GM18508 (cell line): Measurements from ENCODE around the gene EYA2.
"Not testable (repeated sequence)": the region's sequence is repeated elsewhere in the genome, so short reads cannot be mapped to it uniquely, and the experiment has no call there.

Source experiments
- ATAC-seq: cut with Tn5 transposase; IDR thresholded peaks from one replicate; pipeline ENCODE4 v1.9.1; 2021; ENCODE audit warnings: moderate number of reproducible peaks; ENCODE audit not compliant: insufficient read depth, unreplicated experiment

The EYA2 gene

GRCh38 chr20:46951405-46951804 is 56.8 kb downstream of the EYA2 start:
- ATAC-seq = no peak

GRCh38 chr20:46951840-46952497 is 57.3 kb downstream of the EYA2 start:
- ATAC-seq = no peak

- ATAC-seq = no peak
These were observed 59.0 kb downstream of the EYA2 start for GRCh38 chr20:46953596-46953995.

GRCh38 chr20:46954490-46955038 is 59.9 kb downstream of the EYA2 start:
- no peak for ATAC-seq

- no peak for ATAC-seq
These were observed 61.2 kb downstream of the EYA2 start for GRCh38 chr20:46955601-46956556.

GRCh38 chr20:46959081-46959692 is 64.5 kb downstream of the EYA2 start:
- no peak for ATAC-seq

GRCh38 chr20:46959821-46960220 is 65.2 kb downstream of the EYA2 start:
- no peak for ATAC-seq

GRCh38 chr20:46960536-46960935 is 65.9 kb downstream of the EYA2 start:
- no peak for ATAC-seq

GRCh38 chr20:46961968-46962367 is 67.3 kb downstream of the EYA2 start:
- not testable (repeated sequence) for ATAC-seq

GRCh38 chr20:46962452-46963195 is 68.0 kb downstream of the EYA2 start:
- ATAC-seq = no peak

- ATAC-seq = no peak
These were observed 68.5 kb downstream of the EYA2 start for GRCh38 chr20:46963196-46963529.

GRCh38 chr20:46963758-46964617 is 69.3 kb downstream of the EYA2 start:
- ATAC-seq = no peak

- no peak for ATAC-seq
These were observed 70.2 kb downstream of the EYA2 start for GRCh38 chr20:46964618-46965455.

- no peak for ATAC-seq
These were observed 70.8 kb downstream of the EYA2 start for GRCh38 chr20:46965477-46965876.

GRCh38 chr20:46967646-46968045 is 73.0 kb downstream of the EYA2 start:
- no peak for ATAC-seq

- ATAC-seq = no peak
These were observed 76.4 kb downstream of the EYA2 start for GRCh38 chr20:46970937-46971630.

GRCh38 chr20:46973766-46974165 is 79.1 kb downstream of the EYA2 start:
- ATAC-seq = no peak
